H9 (cell line): ENCODE data around the gene SLC29A2. TPM values are rescaled to one million over a fixed set of nuclear protein-coding genes. Genes with fewer than 3 reads are reported as not detected.
A peak's percentile ranks its signal among the peaks of the same experiment; 100 is the strongest.

Experiments used
- DNase-seq: peaks from one replicate; pipeline ENCODE4 v3.0.0-alpha.2; 2017
- H2AFZ ChIP-seq: one replicate; pipeline ENCODE4 v1.6.1; 2013; ENCODE audit warnings: mild to moderate bottlenecking, low read length, control low read depth, moderate library complexity
- H2AK5ac ChIP-seq: 2 replicates; pipeline ENCODE4 v1.6.1; 2013; ENCODE audit warnings: low read length, control low read depth, mixed read lengths; ENCODE audit not compliant: insufficient read length
- H2BK120ac ChIP-seq: one replicate; pipeline ENCODE4 v1.6.1; 2013; ENCODE audit warnings: low read depth, mild to moderate bottlenecking, low read length, control low read depth, inconsistent platforms; ENCODE audit not compliant: poor library complexity, severe bottlenecking
- H2BK12ac ChIP-seq: 2 replicates; pipeline ENCODE4 v1.6.1; 2013; ENCODE audit warnings: low read length, control low read depth, mixed read lengths, low read depth; ENCODE audit not compliant: insufficient read length
- H2BK15ac ChIP-seq: 2 replicates; pipeline ENCODE4 v1.6.1; 2013; ENCODE audit warnings: low read depth, low read length, control low read depth
- H2BK20ac ChIP-seq: one replicate; pipeline ENCODE4 v1.6.1; 2013; ENCODE audit warnings: low read depth, mild to moderate bottlenecking, low read length, control low read depth, inconsistent platforms; ENCODE audit not compliant: poor library complexity, severe bottlenecking
- H2BK5ac ChIP-seq: 2 replicates; pipeline ENCODE4 v1.6.1; 2013; ENCODE audit warnings: low read length, control low read depth, mixed read lengths; ENCODE audit not compliant: insufficient read length
- H3K14ac ChIP-seq: 2 replicates; pipeline ENCODE4 v1.6.1; 2013; ENCODE audit warnings: low read length, control low read depth; ENCODE audit not compliant: insufficient read depth
- H3K18ac ChIP-seq: 2 replicates; pipeline ENCODE4 v1.6.1; 2013; ENCODE audit warnings: low read depth, mild to moderate bottlenecking, mixed read lengths, low read length, control low read depth; ENCODE audit not compliant: insufficient read length
- H3K23ac ChIP-seq: 2 replicates; pipeline ENCODE4 v1.6.1; 2013; ENCODE audit warnings: low read length, control low read depth, mixed read lengths, low read depth; ENCODE audit not compliant: insufficient read length
- H3K23me2 ChIP-seq: 2 replicates; pipeline ENCODE4 v1.6.1; 2013; ENCODE audit warnings: low read depth, mild to moderate bottlenecking, mixed read lengths, low read length, control low read depth; ENCODE audit not compliant: insufficient read length, poor library complexity, severe bottlenecking
- H3K27ac ChIP-seq: 2 replicates; pipeline ENCODE4 v1.5.1; 2013; ENCODE audit warnings: low read length, control low read depth, mixed read lengths, low read depth; ENCODE audit not compliant: insufficient read length
- H3K27me3 ChIP-seq: 2 replicates; pipeline ENCODE4 v1.6.1; 2013; ENCODE audit warnings: low read length, control low read depth, inconsistent platforms; ENCODE audit not compliant: insufficient read depth
- H3K4ac ChIP-seq: 2 replicates; pipeline ENCODE4 v1.6.1; 2013; ENCODE audit warnings: low read depth, mild to moderate bottlenecking, control low read depth, inconsistent platforms, low read length, moderate library complexity
- H3K4me1 ChIP-seq: 2 replicates; pipeline ENCODE4 v1.6.1; 2013; ENCODE audit warnings: low read length, control low read depth, inconsistent platforms; ENCODE audit not compliant: insufficient read depth
- H3K4me2 ChIP-seq: 2 replicates; pipeline ENCODE4 v1.6.1; 2013; ENCODE audit warnings: low read length, control low read depth, mixed read lengths; ENCODE audit not compliant: insufficient read length, insufficient read depth
- H3K56ac ChIP-seq: 2 replicates; pipeline ENCODE4 v1.6.1; 2013; ENCODE audit warnings: low read depth, mild to moderate bottlenecking, mixed read lengths, low read length, control low read depth; ENCODE audit not compliant: insufficient read length
- H3K79me1 ChIP-seq: 2 replicates; pipeline ENCODE4 v1.6.1; 2013; ENCODE audit warnings: low read depth, mild to moderate bottlenecking, moderate library complexity, low read length, control low read depth, inconsistent platforms; ENCODE audit not compliant: insufficient read depth, poor library complexity, severe bottlenecking
- H3K79me2 ChIP-seq: 2 replicates; pipeline ENCODE4 v1.6.1; 2013; ENCODE audit warnings: low read length, control low read depth, inconsistent platforms; ENCODE audit not compliant: insufficient read depth
- H3K9ac ChIP-seq: 2 replicates; pipeline ENCODE4 v1.6.1; 2013; ENCODE audit warnings: low read length, control low read depth, mixed read lengths; ENCODE audit not compliant: insufficient read length; ENCODE audit errors: extremely low read depth
- H3K9me3 ChIP-seq: one replicate; pipeline ENCODE4 v1.6.1; 2013; ENCODE audit warnings: low read depth, low read length, inconsistent platforms; ENCODE audit not compliant: control insufficient read depth
- H3T11ph ChIP-seq: one replicate; pipeline ENCODE4 v1.6.1; 2013; ENCODE audit warnings: mild to moderate bottlenecking, low read length, control low read depth, inconsistent platforms
- H4K20me1 ChIP-seq: one replicate; pipeline ENCODE4 v1.6.1; 2013; ENCODE audit not compliant: control insufficient read depth, insufficient read length, insufficient read depth
- H4K5ac ChIP-seq: 2 replicates; pipeline ENCODE4 v1.6.1; 2013; ENCODE audit warnings: low read depth, mild to moderate bottlenecking, mixed read lengths, low read length, control low read depth; ENCODE audit not compliant: insufficient read length
- H4K8ac ChIP-seq: replicated peaks from 2 replicates; pipeline ENCODE4 v1.6.1; 2013; ENCODE audit warnings: low read length, control low read depth, mixed read lengths, low read depth; ENCODE audit not compliant: insufficient read length
- H4K91ac ChIP-seq: 2 replicates; pipeline ENCODE4 v1.6.1; 2013; ENCODE audit warnings: low read depth, mild to moderate bottlenecking, moderate library complexity, mixed read lengths, low read length, control low read depth; ENCODE audit not compliant: insufficient read length
- H3K27ac Mint-ChIP-seq, 3 experiments: 2 replicates in 2 of 3; 3 replicates in 1 of 3; pipeline ENCODE4 v1.8.0; 2020 to 2021; ENCODE audit warnings: mixed read lengths in 3 of 3, mild to moderate bottlenecking in 1 of 3, moderate library complexity in 1 of 3
- H3K27me3 Mint-ChIP-seq: 2 replicates; pipeline ENCODE4 v1.8.0; 2021; ENCODE audit warnings: low read depth, mild to moderate bottlenecking, moderate library complexity, mixed read lengths
- H3K36me3 Mint-ChIP-seq, 3 experiments: 2 replicates in 2 of 3; 3 replicates in 1 of 3; pipeline ENCODE4 v1.8.0; 2020 to 2021; ENCODE audit warnings: low read depth in 3 of 3, mixed read lengths in 3 of 3; ENCODE audit not compliant: insufficient read depth in 1 of 3
- H3K4me1 Mint-ChIP-seq, 2 experiments: 2 replicates each; pipeline ENCODE4 v1.8.0; 2020; ENCODE audit warnings: mixed read lengths in 2 of 2
- H3K4me3 Mint-ChIP-seq, 2 experiments: 2 replicates in 1 of 2; 3 replicates in 1 of 2; pipeline ENCODE4 v1.8.0; 2020 to 2021; ENCODE audit warnings: mild to moderate bottlenecking in 2 of 2, mixed read lengths in 2 of 2, moderate library complexity in 1 of 2
- H3K9me3 Mint-ChIP-seq, 2 experiments: 2 replicates in 1 of 2; 3 replicates in 1 of 2; pipeline ENCODE4 v1.8.0; 2020; ENCODE audit warnings: mild to moderate bottlenecking in 2 of 2, mixed read lengths in 2 of 2, moderate library complexity in 1 of 2
- CTCF ChIP-seq: fragments of 200-600 bp; sonication (generic); conservative IDR thresholded peaks from 3 replicates; pipeline ENCODE4 v1.8.0; 2021; ENCODE audit warnings: antibody characterized with exemption, mild to moderate bottlenecking
- WGBS: extraction: QIAGEN DNeasy Blood & Tissue Kit; methylation state at CpG from one replicate; pipeline ENCODE4 v1.1.7; 2013; ENCODE audit warnings: missing lambda C conversion rate, low lambda C conversion rate, mixed read lengths; ENCODE audit not compliant: insufficient read length; ENCODE audit errors: extremely low coverage; 5-methylcytosine and 5-hydroxymethylcytosine counted together
- total RNA-seq: library from RNA; stranded (reverse); gene quantifications from 2 replicates; pipeline ENCODE4 v1.2.1, GENCODE V29; 2021

The SLC29A2 gene
- total RNA-seq, 1 experiment from 2014 or later = 29.8 TPM

- Histone ChIP-seq H3K56ac (no peak within 1 kb of the TSS), H2BK120ac (no peak within 1 kb of the TSS), H2BK15ac (no peak within 1 kb of the TSS), H2BK5ac (no peak within 1 kb of the TSS), H3K27ac (no peak within 1 kb of the TSS), H2BK20ac (no peak within 1 kb of the TSS), H3K14ac (peak within 1 kb of the TSS; percentile 80; the same call in 1 of the 2 replicates), H3K4me1 (no peaks in the 10 kb centered on the region), H3K18ac (peak within 1 kb of the TSS; percentile 78), H3K4ac (no peak within 1 kb of the TSS), H2BK12ac (no peak within 1 kb of the TSS), H2AK5ac (no peak within 1 kb of the TSS), H3K79me2 (peaks cover 2% of the 10 kb centered on the region; the same call in 1 of the 2 replicates), H3K9me3 (no peaks in the 10 kb centered on the region), H4K20me1 (peaks cover 3% of the 10 kb centered on the region), H3K23ac (no peak within 1 kb of the TSS), H3K4me2 (peak within 1 kb of the TSS; percentile 84), H2AFZ (no peak within 1 kb of the TSS), H4K5ac (no peak within 1 kb of the TSS), H3T11ph (no peak within 1 kb of the TSS), H4K8ac (no peak within 1 kb of the TSS), H3K9ac (peak within 1 kb of the TSS; percentile 83), H3K23me2 (peaks cover 18% of the 10 kb centered on the region), H4K91ac (no peak within 1 kb of the TSS), H3K79me1 (no peaks in the 10 kb centered on the region), H3K27me3 (no peaks in the 10 kb centered on the region)
- peak; percentile 11; the same call in 1 of the 3 replicates for TF ChIP-seq CTCF
- H3K27ac Mint-ChIP-seq = peak within 1 kb of the TSS; percentile 77 to 99 (median 96)
- peaks cover 12 to 22% (median 15%) of the 10 kb centered on the region in 3 experiments for H3K36me3 Mint-ChIP-seq
- no CpG with 5 or more reads among the region's 59 CpGs for WGBS
- DNase-seq = peak; percentile 96
- peaks cover 26 to 28% of the 10 kb centered on the region in 2 experiments for H3K4me1 Mint-ChIP-seq
- H3K4me3 Mint-ChIP-seq = peak within 1 kb of the TSS; percentile 95 to 98
- H3K27me3 Mint-ChIP-seq = peaks cover 4% of the 10 kb centered on the region
- peaks cover 0 to 3% of the 10 kb centered on the region in 2 experiments; a peak in 4 of 5 replicates for H3K9me3 Mint-ChIP-seq
Measured at GRCh38 chr11:66344550-66345315, 26.8 kb downstream of the SLC29A2 start, which contains the start of gene BRMS1. TSS of gene BRMS1 (minus strand) at chr11:66345104. CDS start at chr11:66342234, 2,870 bp downstream.
